Motor neuron (in vitro differentiated cells): Measurements from ENCODE around the gene SLC35F4. TPM values are rescaled to one million over a fixed set of nuclear protein-coding genes. Genes with fewer than 3 reads are reported as not detected.
"Not testable (repeated sequence)": the region's sequence is repeated elsewhere in the genome, so short reads cannot be mapped to it uniquely, and the experiment has no call there.

Experiments used
- ATAC-seq, 8 experiments: fragments of 200-7000 bp; cut with Tn5 transposase; replicated peaks in 6 of 8; 2 replicates each; pipeline ENCODE4 v1.8.0; 2021; ENCODE audit warnings: mild to moderate bottlenecking in 8 of 8, moderate library complexity in 8 of 8
- H3K27ac ChIP-seq, 2 donors: fragments of 250-450 bp; sonication (Bioruptor Pico); 2 replicates each; pipeline ENCODE4 v1.9.0; 2021; ENCODE audit warnings: antibody characterized with exemption in 2 of 2, mild to moderate bottlenecking in 2 of 2, moderate library complexity in 1 of 2
- H3K4me1 ChIP-seq, 2 donors: fragments of 250-450 bp; sonication (Bioruptor Pico); replicated peaks in 1 of 2; 2 replicates each; pipeline ENCODE4 v1.6.1; 2021; ENCODE audit warnings: antibody characterized with exemption in 2 of 2, mild to moderate bottlenecking in 2 of 2, moderate library complexity in 1 of 2
- H3K4me3 ChIP-seq, 5 donors: fragments of 250-450 bp; sonication (Bioruptor Pico); 2 replicates each; pipeline ENCODE4 v1.9.0; 2021; ENCODE audit warnings: antibody characterized with exemption in 5 of 5, mild to moderate bottlenecking in 5 of 5, moderate library complexity in 4 of 5
- WGBS, 10 experiments: fragments of 450-650 bp; shearing (Covaris generic); methylation state at CpG; one replicate each; pipeline ENCODE4 v1.0.0; 2022; 5-methylcytosine and 5-hydroxymethylcytosine counted together
- in situ Hi-C, 9 experiments: fragments of 400-800 bp; cut with MboI; loops; one replicate each; pipeline ENCODE4 v1.15.0; 2021; ENCODE audit warnings: low sequenced_read_pairs in 9 of 9, low pct_unique_long_range_greater_than_20kb in 2 of 9; ENCODE audit not compliant: unreplicated experiment in 9 of 9
- total RNA-seq, 8 experiments: library from RNA; unstranded; fragments of 300-600 nt; gene quantifications; 2 replicates each; pipeline versions ENCODE4 v1.2.3 to v1.2.4, GENCODE V29; 2022

Gene SLC35F4
- total RNA-seq, 8 experiments from 2014 or later: 2.0 to 6.9 (median 4.7) TPM; not detected in 3

GRCh38 chr14:57755018-57755521 lies 110.8 kb downstream of the SLC35F4 start:
- no peak for ATAC-seq
- Histone ChIP-seq H3K4me1 (peaks cover 0 to 3% of the 10 kb centered on the region in 2 donors), H3K27ac (no peak overlapping the region), H3K4me3 (no peak overlapping the region)
- in situ Hi-C loops: no loop called here
- 53 to 80% (median 69%) methylated on average over 2 to 4 of the region's 6 CpGs; no CpG with 5 or more reads in 6 of the 10 experiments for WGBS, 10 experiments

GRCh38 chr14:57754527-57754926 lies 111.4 kb downstream of the SLC35F4 start:
- in situ Hi-C loops: no loop called here

GRCh38 chr14:57753821-57754220 lies 112.1 kb downstream of the SLC35F4 start:
- 75 to 100% (median 95%) methylated on average over 2 to 4 of the region's 4 CpGs; no CpG with 5 or more reads in 6 of the 10 experiments for WGBS, 10 experiments
- no peak overlapping the region for H3K27ac ChIP-seq
- ATAC-seq: no peak
- H3K4me3 ChIP-seq: no peak overlapping the region
- H3K4me1 ChIP-seq: peaks cover 0 to 3% of the 10 kb centered on the region in 2 donors
- in situ Hi-C loops: no loop called here

More at GRCh38 chr14:57754527-57754926, 111.4 kb downstream of the SLC35F4 start:
- Histone ChIP-seq H3K4me1 (peaks cover 0 to 3% of the 10 kb centered on the region in 2 donors), H3K4me3 (no peak overlapping the region), H3K27ac (no peak overlapping the region)
- ATAC-seq: peak in 1 of 8 experiments; percentile 51
- 10 to 96% (median 69%) methylated on average over 1 to 5 of the region's 5 CpGs for WGBS, 10 experiments

- H3K27ac ChIP-seq, H3K4me3 ChIP-seq, H3K4me1 ChIP-seq, ATAC-seq, in situ Hi-C loops: not testable (repeated sequence)
- 55 to 100% (median 86%) methylated on average over 1 to 11 of the region's 11 CpGs; no CpG with 5 or more reads in 1 of the 10 experiments for WGBS, 10 experiments
Measured at GRCh38 chr14:57752142-57752695, 113.7 kb downstream of the SLC35F4 start.

- Histone ChIP-seq H3K27ac (no peak overlapping the region), H3K4me3 (no peak overlapping the region), H3K4me1 (peaks cover 0 to 3% of the 10 kb centered on the region in 2 donors)
- in situ Hi-C loops: no loop called here
- no peak for ATAC-seq
- 21 to 100% (median 94%) methylated on average over 1 to 3 of the region's 3 CpGs; no CpG with 5 or more reads in 1 of the 10 experiments for WGBS, 10 experiments
Measured at GRCh38 chr14:57751400-57751799, 114.5 kb downstream of the SLC35F4 start.

- no peak overlapping the region for H3K27ac ChIP-seq
- in situ Hi-C loops: no loop called here
- H3K4me1 ChIP-seq: no peaks in the 10 kb centered on the region
- WGBS, 10 experiments: 0 to 95% (median 42%) methylated on average over 2 to 3 of the region's 3 CpGs; no CpG with 5 or more reads in 3 of the 10 experiments
- peak in 2 of 8 experiments; percentile 67 to 72 for ATAC-seq
- no peak overlapping the region for H3K4me3 ChIP-seq
Measured at GRCh38 chr14:57749267-57749666, 116.6 kb downstream of the SLC35F4 start.

- in situ Hi-C loops: no loop called here
- H3K27ac ChIP-seq: no peak overlapping the region
- ATAC-seq: no peak
- WGBS, 10 experiments: 71 to 100% (median 100%) methylated on average over 1 of the region's 1 CpG; no CpG with 5 or more reads in 2 of the 10 experiments
- no peak overlapping the region for H3K4me3 ChIP-seq
- no peaks in the 10 kb centered on the region for H3K4me1 ChIP-seq
Measured at GRCh38 chr14:57748279-57748678, 117.6 kb downstream of the SLC35F4 start.

- 17 to 82% (median 73%) methylated on average over 1 to 4 of the region's 4 CpGs; no CpG with 5 or more reads in 1 of the 10 experiments for WGBS, 10 experiments
- in situ Hi-C loops: no loop called here
- ATAC-seq: no peak
- Histone ChIP-seq H3K27ac (no peak overlapping the region), H3K4me1 (no peaks in the 10 kb centered on the region), H3K4me3 (no peak overlapping the region)
Measured at GRCh38 chr14:57747036-57747435, 118.9 kb downstream of the SLC35F4 start.

GRCh38 chr14:57746563-57746962 lies 119.3 kb downstream of the SLC35F4 start:
- in situ Hi-C loops: no loop called here

GRCh38 chr14:57739516-57739915 lies 126.4 kb downstream of the SLC35F4 start:
- in situ Hi-C loops: no loop called here
- no peak overlapping the region for H3K4me3 ChIP-seq
- no peak overlapping the region for H3K27ac ChIP-seq
- ATAC-seq: no peak
- no peaks in the 10 kb centered on the region for H3K4me1 ChIP-seq
- WGBS, 10 experiments: 20 to 100% (median 79%) methylated on average over 1 to 2 of the region's 2 CpGs; no CpG with 5 or more reads in 3 of the 10 experiments

More at GRCh38 chr14:57746563-57746962, 119.3 kb downstream of the SLC35F4 start:
- ATAC-seq: no peak
- no peaks in the 10 kb centered on the region for H3K4me1 ChIP-seq
- no peak overlapping the region for H3K4me3 ChIP-seq
- 0 to 67% (median 14%) methylated on average over 1 of the region's 1 CpG; no CpG with 5 or more reads in 1 of the 10 experiments for WGBS, 10 experiments
- no peak overlapping the region for H3K27ac ChIP-seq

- Histone ChIP-seq H3K27ac (no peak overlapping the region), H3K4me3 (no peak overlapping the region), H3K4me1 (peaks cover 0 to 2% of the 10 kb centered on the region in 2 donors)
- in situ Hi-C loops: no loop called here
- ATAC-seq: no peak
- 0 to 100% (median 65%) methylated on average over 1 to 3 of the region's 3 CpGs for WGBS, 10 experiments
Measured at GRCh38 chr14:57737598-57737997, 128.3 kb downstream of the SLC35F4 start.

- Histone ChIP-seq H3K27ac (no peak overlapping the region), H3K4me1 (peaks cover 0 to 2% of the 10 kb centered on the region in 2 donors), H3K4me3 (no peak overlapping the region)
- in situ Hi-C loops: no loop called here
- no peak for ATAC-seq
- 45 to 100% (median 89%) methylated on average over 1 to 4 of the region's 4 CpGs; no CpG with 5 or more reads in 2 of the 10 experiments for WGBS, 10 experiments
Measured at GRCh38 chr14:57736391-57736790, 129.5 kb downstream of the SLC35F4 start.

- no peak overlapping the region for H3K4me3 ChIP-seq
- ATAC-seq: no peak
- H3K4me1 ChIP-seq: peaks cover 0 to 2% of the 10 kb centered on the region in 2 donors
- WGBS, 10 experiments: 22 to 92% (median 78%) methylated on average over 1 of the region's 1 CpG; no CpG with 5 or more reads in 6 of the 10 experiments
- in situ Hi-C loops: no loop called here
- no peak overlapping the region for H3K27ac ChIP-seq
Measured at GRCh38 chr14:57735276-57735675, 130.6 kb downstream of the SLC35F4 start.
